Psoas muscle (tissue), 8 donors: Measurements from ENCODE around the gene FNTB. TPM values are rescaled to one million over a fixed set of nuclear protein-coding genes. Genes with fewer than 3 reads are reported as not detected.

Experiments
- ATAC-seq, 4 donors: fragments of 200-7000 bp; cut with Tn5 transposase; one replicate each; pipeline ENCODE4 v1.9.1; 2020; ENCODE audit warnings: moderate library complexity in 3 of 4, mild to moderate bottlenecking in 2 of 4
- DNase-seq, 2 donors: peaks; one replicate each; pipeline ENCODE4 v3.0.0-alpha.2; 2020
- H3K27ac ChIP-seq: fragments of 200-600 bp; one replicate; pipeline ENCODE4 v1.8.0; 2022
- H3K27me3 ChIP-seq, 3 donors: fragments of 200-600 bp in 1 of 3; one replicate each; pipeline versions ENCODE4 v1.6.1 to v1.8.0; 2013 to 2022; ENCODE audit warnings: low read length in 2 of 3, mild to moderate bottlenecking in 2 of 3, moderate library complexity in 1 of 3; ENCODE audit not compliant: insufficient read depth in 3 of 3
- H3K36me3 ChIP-seq, 2 donors: fragments of 200-600 bp in 1 of 2; one replicate each; pipeline versions ENCODE4 v1.6.1 to v1.8.0; 2013 to 2022; ENCODE audit warnings: low read depth in 1 of 2, mild to moderate bottlenecking in 1 of 2, moderate library complexity in 1 of 2; ENCODE audit not compliant: insufficient read depth in 1 of 2
- H3K4me1 ChIP-seq: fragments of 200-600 bp; one replicate; pipeline ENCODE4 v1.8.0; 2022
- H3K4me3 ChIP-seq: fragments of 200-600 bp; one replicate; pipeline ENCODE4 v1.8.0; 2022; ENCODE audit warnings: mild to moderate bottlenecking
- H3K9me3 ChIP-seq: fragments of 200-600 bp; one replicate; pipeline ENCODE4 v1.8.0; 2022
- WGBS, 3 donors: extraction: QIAGEN DNeasy Blood & Tissue Kit; methylation state at CpG; one replicate each; pipeline versions ENCODE4 v1.1.6 to v1.1.7; 2013; 5-methylcytosine and 5-hydroxymethylcytosine counted together
- intact Hi-C, 2 donors: fragments of 100-400 bp; cut with DNase I; formaldehyde crosslinking; loops; one replicate each; pipeline versions ENCODE4 v1.11.0 to v1.14.2; 2022
- polyA plus RNA-seq, 3 donors: library from polyadenylated mRNA; stranded (reverse); fragments of 200-250 nt; gene quantifications; one replicate each; pipeline ENCODE4 v1.2.3, GENCODE V29; 2013
- total RNA-seq, 4 donors: library from RNA; stranded (reverse); fragmentation: NEBNext Ultra II Directional in 2 of 4; extraction: Animal tissue kit (Norgen Biotek cat#: 25700) in 2 of 4; gene quantifications; one replicate each; pipeline versions ENCODE4 v1.2.1 to v1.2.4, GENCODE V29; 2021 to 2023
- TF ChIP-seq, protein P1 (sequence below): fragments of 200-600 bp; IDR thresholded peaks from one replicate; pipeline ENCODE4 v1.8.0; 2022; ENCODE audit warnings: antibody characterized with exemption
- donor health status: healthy with polysubstance abuse.
- donor health status: DM: no; HTN: no; CAD: no; lungs with moderate emphysema.
- donor health status: Bipolar disorder and iron deficiency.
- donor health status: healthy.
- donor health status: DM: yes; HTN: yes; CAD: no.
- donor health status: DM: no; HTN: no; CAD: no.
- donor health status: DM: no; HTN: no; CAD: no.
- donor health status: DM: yes; HTN: yes; CAD: no.

Gene FNTB
- total and polyA plus RNA-seq, 7 donors = 10.2 to 28.8 (median 19.4) TPM

DNA sequence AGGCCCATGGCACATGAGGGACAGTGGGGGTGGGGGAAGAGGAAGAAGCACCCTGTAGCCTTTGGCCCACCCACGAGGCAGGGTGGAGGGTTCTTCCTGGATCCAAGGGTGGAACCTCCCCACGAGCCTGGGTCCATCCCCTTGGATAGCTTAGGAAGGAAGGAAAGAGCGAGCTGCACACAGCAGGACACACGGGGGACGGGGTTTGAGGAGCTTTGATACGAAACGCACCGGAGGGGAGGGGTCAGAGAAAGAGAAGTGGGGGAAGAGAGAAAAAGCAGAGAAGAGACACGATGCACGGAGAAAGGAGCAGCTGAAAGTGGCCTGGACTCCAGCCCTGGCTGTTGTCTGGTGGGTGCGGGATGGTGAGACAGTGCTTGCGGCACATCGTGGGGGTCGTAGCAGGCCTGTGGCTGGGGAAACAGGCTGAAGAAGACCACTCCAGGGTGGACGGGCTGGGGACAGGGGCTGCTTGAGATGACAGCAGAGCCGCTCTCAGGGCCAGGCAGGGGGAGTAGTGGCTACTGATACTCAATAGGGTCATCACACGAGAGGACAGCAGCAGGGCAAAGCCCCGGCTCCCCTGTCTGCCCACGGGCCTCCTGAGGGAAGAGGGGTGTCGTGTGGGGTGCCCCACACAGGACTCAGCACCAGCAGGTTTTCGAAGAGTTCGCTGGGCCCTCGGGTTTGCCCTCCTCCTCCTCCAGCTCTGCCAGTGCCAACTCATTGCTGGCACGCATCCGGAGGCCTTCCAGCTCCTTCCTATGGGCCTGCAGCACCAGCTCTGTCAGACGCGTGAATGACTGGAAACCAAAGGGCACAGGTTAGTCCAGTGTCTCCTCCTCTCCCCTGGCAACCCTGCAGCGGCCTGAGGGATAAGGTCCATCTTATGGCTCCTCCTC, 38.7 kb upstream of the FNTB start:
- H3K36me3 ChIP-seq = peaks cover 0 to 28% of the 10 kb centered on the region in 2 donors

GRCh38 chr14:64948612-64949210, 38.0 kb upstream of the FNTB start:
- intact Hi-C loops = no loop called here
- WGBS, 3 donors = 88 to 96% (median 91%) methylated on average over 8 of the region's 8 CpGs
- peaks cover 0 to 24% of the 10 kb centered on the region in 2 donors for H3K36me3 ChIP-seq
- no peaks in the 10 kb centered on the region for H3K27me3 ChIP-seq
- no peak for DNase-seq
- ATAC-seq = no peak
- no peak overlapping the region for H3K4me3 ChIP-seq
- H3K4me1 ChIP-seq = peaks cover 48% of the 10 kb centered on the region
- no peaks in the 10 kb centered on the region for H3K9me3 ChIP-seq
- TF ChIP-seq, protein P1, sequence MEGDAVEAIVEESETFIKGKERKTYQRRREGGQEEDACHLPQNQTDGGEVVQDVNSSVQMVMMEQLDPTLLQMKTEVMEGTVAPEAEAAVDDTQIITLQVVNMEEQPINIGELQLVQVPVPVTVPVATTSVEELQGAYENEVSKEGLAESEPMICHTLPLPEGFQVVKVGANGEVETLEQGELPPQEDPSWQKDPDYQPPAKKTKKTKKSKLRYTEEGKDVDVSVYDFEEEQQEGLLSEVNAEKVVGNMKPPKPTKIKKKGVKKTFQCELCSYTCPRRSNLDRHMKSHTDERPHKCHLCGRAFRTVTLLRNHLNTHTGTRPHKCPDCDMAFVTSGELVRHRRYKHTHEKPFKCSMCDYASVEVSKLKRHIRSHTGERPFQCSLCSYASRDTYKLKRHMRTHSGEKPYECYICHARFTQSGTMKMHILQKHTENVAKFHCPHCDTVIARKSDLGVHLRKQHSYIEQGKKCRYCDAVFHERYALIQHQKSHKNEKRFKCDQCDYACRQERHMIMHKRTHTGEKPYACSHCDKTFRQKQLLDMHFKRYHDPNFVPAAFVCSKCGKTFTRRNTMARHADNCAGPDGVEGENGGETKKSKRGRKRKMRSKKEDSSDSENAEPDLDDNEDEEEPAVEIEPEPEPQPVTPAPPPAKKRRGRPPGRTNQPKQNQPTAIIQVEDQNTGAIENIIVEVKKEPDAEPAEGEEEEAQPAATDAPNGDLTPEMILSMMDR = no peak
- peak overlapping the region; percentile 96 for H3K27ac ChIP-seq

More for the DNA sequence above, 38.7 kb upstream of the FNTB start:
- TF ChIP-seq, protein P1 = no peak
- WGBS, 3 donors = 76 to 84% (median 81%) methylated on average over 27 to 28 of the region's 28 CpGs
- Histone ChIP-seq H3K4me3 (no peak overlapping the region), H3K4me1 (peaks cover 43% of the 10 kb centered on the region), H3K9me3 (no peaks in the 10 kb centered on the region), H3K27me3 (no peaks in the 10 kb centered on the region), H3K27ac (peak overlapping the region; percentile 96)
- ATAC-seq (peak in 1 of 4 donors; percentile 17), DNase-seq (peak in 1 of 2 donors; percentile 70)
- intact Hi-C loops = no loop called here

- peak overlapping the region; percentile 50 for H3K4me3 ChIP-seq
- H3K27me3 ChIP-seq = no peaks in the 10 kb centered on the region
- 27 to 44% (median 31%) methylated on average over 8 of the region's 8 CpGs for WGBS, 3 donors
- H3K9me3 ChIP-seq = no peaks in the 10 kb centered on the region
- peaks cover 48% of the 10 kb centered on the region for H3K4me1 ChIP-seq
- H3K27ac ChIP-seq = peak overlapping the region; percentile 96
- TF ChIP-seq, protein P1 = no peak
- intact Hi-C loops = no loop called here
- ATAC-seq = peak; percentile 88 to 91 (median 90)
- peak; percentile 70 to 89 for DNase-seq
- peaks cover 0 to 17% of the 10 kb centered on the region in 2 donors for H3K36me3 ChIP-seq
Observed at GRCh38 chr14:64950889-64951288, 35.8 kb upstream of the FNTB start.

- Histone ChIP-seq H3K9me3 (no peaks in the 10 kb centered on the region), H3K27ac (peak overlapping the region; percentile 96), H3K27me3 (no peaks in the 10 kb centered on the region), H3K36me3 (peaks cover 0 to 17% of the 10 kb centered on the region in 2 donors), H3K4me3 (peak overlapping the region; percentile 19), H3K4me1 (peaks cover 45% of the 10 kb centered on the region)
- TF ChIP-seq, protein P1 = no peak
- intact Hi-C loops = no loop called here
- WGBS, 3 donors = 73 to 93% (median 81%) methylated on average over 8 of the region's 8 CpGs
- peak in 1 of 4 donors; percentile 0 for ATAC-seq
- DNase-seq = no peak
Observed at GRCh38 chr14:64951291-64951690, 35.4 kb upstream of the FNTB start.
